ENCODE results near the gene FADS2. TPM values are rescaled to one million over a fixed set of nuclear protein-coding genes. Genes with fewer than 3 reads are reported as not detected.

FADS2 gene
- total RNA-seq, 1 experiment from 2014 or later, result 36.3 TPM

DNA sequence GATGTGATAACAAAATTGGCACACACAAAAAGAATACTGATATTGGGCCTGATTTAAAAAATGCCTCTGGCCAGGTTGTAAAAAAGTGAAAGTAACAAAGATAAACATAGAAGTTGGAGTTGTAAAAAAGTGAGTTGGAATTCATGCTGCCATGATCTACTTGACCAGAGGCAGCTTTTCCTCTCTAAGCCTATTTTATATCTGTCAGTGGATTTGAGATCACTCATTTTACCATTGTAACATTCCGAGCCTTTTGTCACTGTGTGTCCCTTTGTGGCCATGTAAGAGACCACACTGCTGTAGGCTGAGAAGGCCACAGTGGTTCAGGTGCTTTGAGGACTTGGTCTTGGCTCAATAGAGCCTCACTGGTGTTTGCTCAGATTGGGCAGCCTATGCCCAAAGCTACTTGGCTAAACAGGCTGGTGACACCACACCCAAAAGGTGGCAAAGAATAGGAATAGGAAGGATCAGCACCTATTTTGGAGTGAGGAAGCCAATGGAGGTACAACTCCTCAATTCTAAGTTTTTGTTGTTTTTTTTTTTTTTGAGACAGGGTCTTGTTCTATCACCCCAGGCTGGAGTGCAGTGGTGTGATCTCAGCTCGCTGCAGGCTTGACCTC lies 28.3 kb upstream of the FADS2 start:
- Histone ChIP-seq H3K36me3 (ENCODE audit: control insufficient read depth, insufficient read depth, low read length) (peaks cover 5% of the 10 kb centered on the region; the same call in 1 of the 2 replicates), H3K4me1 (peaks cover 6% of the 10 kb centered on the region; the same call in 1 of the 2 replicates), H3K27me3 (replicated peaks; ENCODE audit: control insufficient read depth, insufficient read depth, low read length) (no peaks in the 10 kb centered on the region), H3K4me3 (ENCODE audit: low read depth, low read length) (no peak overlapping the region), H3K9me3 (no peaks in the 10 kb centered on the region)
- H3K4me3 Mint-ChIP-seq (ENCODE audit: unreplicated experiment), result no peak overlapping the region
- no peak for DNase-seq
- ChIA-PET POLR2A (no interaction called here), CTCF (no interaction called here)
- H3K27me3 Mint-ChIP-seq (ENCODE audit: insufficient read depth, unreplicated experiment), result no peaks in the 10 kb centered on the region
- H3K9me3 Mint-ChIP-seq (ENCODE audit: unreplicated experiment), result no peaks in the 10 kb centered on the region
- peak overlapping the region; percentile 9 for H3K27ac Mint-ChIP-seq (ENCODE audit: unreplicated experiment)
- peaks cover 13% of the 10 kb centered on the region for H3K4me1 Mint-ChIP-seq (ENCODE audit: low read depth, unreplicated experiment)
- TF ChIP-seq, protein P1, sequence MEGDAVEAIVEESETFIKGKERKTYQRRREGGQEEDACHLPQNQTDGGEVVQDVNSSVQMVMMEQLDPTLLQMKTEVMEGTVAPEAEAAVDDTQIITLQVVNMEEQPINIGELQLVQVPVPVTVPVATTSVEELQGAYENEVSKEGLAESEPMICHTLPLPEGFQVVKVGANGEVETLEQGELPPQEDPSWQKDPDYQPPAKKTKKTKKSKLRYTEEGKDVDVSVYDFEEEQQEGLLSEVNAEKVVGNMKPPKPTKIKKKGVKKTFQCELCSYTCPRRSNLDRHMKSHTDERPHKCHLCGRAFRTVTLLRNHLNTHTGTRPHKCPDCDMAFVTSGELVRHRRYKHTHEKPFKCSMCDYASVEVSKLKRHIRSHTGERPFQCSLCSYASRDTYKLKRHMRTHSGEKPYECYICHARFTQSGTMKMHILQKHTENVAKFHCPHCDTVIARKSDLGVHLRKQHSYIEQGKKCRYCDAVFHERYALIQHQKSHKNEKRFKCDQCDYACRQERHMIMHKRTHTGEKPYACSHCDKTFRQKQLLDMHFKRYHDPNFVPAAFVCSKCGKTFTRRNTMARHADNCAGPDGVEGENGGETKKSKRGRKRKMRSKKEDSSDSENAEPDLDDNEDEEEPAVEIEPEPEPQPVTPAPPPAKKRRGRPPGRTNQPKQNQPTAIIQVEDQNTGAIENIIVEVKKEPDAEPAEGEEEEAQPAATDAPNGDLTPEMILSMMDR (IDR thresholded peaks at IDR 0.05; ENCODE audit: insufficient read depth in 1 of 2, low read depth in 1 of 2, low read length in 1 of 2, severe bottlenecking in 1 of 2, unreplicated experiment in 1 of 2), result no peak
- intact Hi-C loops (cut with micrococcal nuclease; ENCODE audit: unreplicated experiment), result loop anchor here (5.0 kb wide), 1 partner anchor 268 kb away; no protein-coding TSS in a partner anchor
- peaks cover 79% of the 10 kb centered on the region for H3K36me3 Mint-ChIP-seq (ENCODE audit: insufficient read depth, unreplicated experiment)
- no TSS peak for BruUV-seq (replicated peaks)

- ChIA-PET CTCF (interaction anchor here (1.1 kb wide), 1 partner anchor 9 kb away, joined by 3 read pairs; no protein-coding TSS in a partner anchor), POLR2A (interaction anchor here (0.6 kb wide), 1 partner anchor 220 kb away, joined by 3 read pairs; no protein-coding TSS in a partner anchor)
- no TSS peak for BruUV-seq (replicated peaks)
- H3K27ac Mint-ChIP-seq (ENCODE audit: unreplicated experiment), result peak overlapping the region; percentile 9
- no peak for DNase-seq
- no peak overlapping the region for H3K4me3 ChIP-seq (ENCODE audit: low read depth, low read length)
- H3K9me3 Mint-ChIP-seq (ENCODE audit: unreplicated experiment), result no peaks in the 10 kb centered on the region
- peaks cover 13% of the 10 kb centered on the region for H3K4me1 Mint-ChIP-seq (ENCODE audit: low read depth, unreplicated experiment)
- H3K9me3 ChIP-seq, result no peaks in the 10 kb centered on the region
- TF ChIP-seq, protein P1 (IDR thresholded peaks at IDR 0.05; ENCODE audit: insufficient read depth in 1 of 2, low read depth in 1 of 2, low read length in 1 of 2, severe bottlenecking in 1 of 2, unreplicated experiment in 1 of 2), result no peak
- H3K36me3 Mint-ChIP-seq (ENCODE audit: insufficient read depth, unreplicated experiment), result peaks cover 81% of the 10 kb centered on the region
- peaks cover 5% of the 10 kb centered on the region; the same call in 1 of the 2 replicates for H3K36me3 ChIP-seq (ENCODE audit: control insufficient read depth, insufficient read depth, low read length)
- no peak overlapping the region for H3K4me3 Mint-ChIP-seq (ENCODE audit: unreplicated experiment)
- no peaks in the 10 kb centered on the region for H3K27me3 ChIP-seq (replicated peaks; ENCODE audit: control insufficient read depth, insufficient read depth, low read length)
- H3K4me1 ChIP-seq, result peaks cover 6% of the 10 kb centered on the region; the same call in 1 of the 2 replicates
- no peaks in the 10 kb centered on the region for H3K27me3 Mint-ChIP-seq (ENCODE audit: insufficient read depth, unreplicated experiment)
- intact Hi-C loops (cut with micrococcal nuclease; ENCODE audit: unreplicated experiment), result no loop called here
Observed at GRCh38 chr11:61800331-61801281, 27.5 kb upstream of the FADS2 start.

DNA sequence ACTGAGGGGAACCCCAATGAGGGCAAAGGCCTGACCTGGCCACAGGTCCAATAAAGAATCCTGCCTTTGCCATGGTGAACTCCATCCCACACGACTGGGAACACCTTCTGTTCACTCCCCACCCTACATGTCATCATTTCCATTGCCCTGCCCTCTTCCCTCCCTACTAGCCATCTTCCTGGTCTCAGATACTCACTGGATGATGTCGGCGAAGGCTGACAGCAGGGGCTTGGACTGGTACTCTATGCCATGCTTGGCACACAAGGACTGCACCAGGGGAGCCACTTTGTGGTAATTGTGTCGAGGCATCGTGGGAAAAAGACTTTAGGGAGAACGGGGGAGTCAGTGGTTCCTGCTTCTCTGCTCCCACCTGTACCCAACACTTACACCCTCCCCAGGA lies 25.5 kb upstream of the FADS2 start:
- H3K4me1 ChIP-seq, result peaks cover 6% of the 10 kb centered on the region; the same call in 1 of the 2 replicates
- no peak overlapping the region for H3K4me3 Mint-ChIP-seq (ENCODE audit: unreplicated experiment)
- no peak overlapping the region for H3K27ac Mint-ChIP-seq (ENCODE audit: unreplicated experiment)
- H3K9me3 Mint-ChIP-seq (ENCODE audit: unreplicated experiment), result no peaks in the 10 kb centered on the region
- H3K27me3 ChIP-seq (replicated peaks; ENCODE audit: control insufficient read depth, insufficient read depth, low read length), result no peaks in the 10 kb centered on the region
- H3K4me1 Mint-ChIP-seq (ENCODE audit: low read depth, unreplicated experiment), result peaks cover 7% of the 10 kb centered on the region
- H3K36me3 ChIP-seq (ENCODE audit: control insufficient read depth, insufficient read depth, low read length), result peaks cover 7% of the 10 kb centered on the region
- ChIA-PET POLR2A (interaction anchor here (1.7 kb wide), 1 partner anchor 12 kb away, joined by 6 read pairs; no protein-coding TSS in a partner anchor), CTCF (no interaction called here)
- no peak for DNase-seq
- intact Hi-C loops (cut with micrococcal nuclease; ENCODE audit: unreplicated experiment), result no loop called here
- BruUV-seq (replicated peaks), result no TSS peak
- H3K27me3 Mint-ChIP-seq (ENCODE audit: insufficient read depth, unreplicated experiment), result no peaks in the 10 kb centered on the region
- H3K36me3 Mint-ChIP-seq (ENCODE audit: insufficient read depth, unreplicated experiment), result peaks cover 76% of the 10 kb centered on the region
- H3K9me3 ChIP-seq, result no peaks in the 10 kb centered on the region
- no peak overlapping the region for H3K4me3 ChIP-seq (ENCODE audit: low read depth, low read length)
- TF ChIP-seq, protein P1 (IDR thresholded peaks at IDR 0.05; ENCODE audit: insufficient read depth in 1 of 2, low read depth in 1 of 2, low read length in 1 of 2, severe bottlenecking in 1 of 2, unreplicated experiment in 1 of 2), result no peak

All from Caco-2 (cell line).